Cardiac fibroblast (primary cell): ENCODE data around the gene USP38.

Experiments
- DNase-seq, 2 donors: peaks; one replicate each; pipeline versions ENCODE4 v3.0.0 to v3.0.0-alpha.2; 2010; ENCODE audit warnings: low read depth in 2 of 2
- H3K4me3 ChIP-seq, 2 donors: replicated peaks in 1 of 2; 1 replicate in 1 of 2; 2 replicates in 1 of 2; pipeline ENCODE4 v1.5.1; 2011; ENCODE audit warnings: low read depth in 2 of 2, low read length in 2 of 2, mild to moderate bottlenecking in 2 of 2, moderate library complexity in 1 of 2
- TF ChIP-seq, protein P1 (sequence below): IDR thresholded peaks from one replicate; pipeline ENCODE4 v1.5.1; 2011; ENCODE audit warnings: low read depth, mild to moderate bottlenecking, low read length, inconsistent platforms

USP38 gene

DNA sequence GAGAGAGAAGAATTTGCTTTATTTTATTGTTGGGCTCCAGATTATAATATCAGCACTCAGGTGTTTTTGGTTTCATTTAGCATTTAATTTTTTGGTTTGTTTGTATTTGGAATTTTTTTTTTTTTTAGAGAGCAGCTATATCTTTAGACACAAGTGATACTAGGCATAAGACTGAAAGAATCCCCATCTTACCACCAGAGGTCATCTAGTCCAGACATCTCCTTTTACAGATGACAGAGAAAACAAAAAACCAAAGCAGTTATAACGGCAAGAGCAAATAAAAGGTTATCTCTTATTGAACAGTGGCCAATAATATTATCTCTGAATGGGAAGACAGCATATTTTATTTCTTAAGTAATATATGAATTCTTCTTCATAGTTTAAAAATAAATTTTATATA, 22.8 kb downstream of the USP38 start:
- DNase-seq, result peak; percentile 53 to 55
- TF ChIP-seq, protein P1, sequence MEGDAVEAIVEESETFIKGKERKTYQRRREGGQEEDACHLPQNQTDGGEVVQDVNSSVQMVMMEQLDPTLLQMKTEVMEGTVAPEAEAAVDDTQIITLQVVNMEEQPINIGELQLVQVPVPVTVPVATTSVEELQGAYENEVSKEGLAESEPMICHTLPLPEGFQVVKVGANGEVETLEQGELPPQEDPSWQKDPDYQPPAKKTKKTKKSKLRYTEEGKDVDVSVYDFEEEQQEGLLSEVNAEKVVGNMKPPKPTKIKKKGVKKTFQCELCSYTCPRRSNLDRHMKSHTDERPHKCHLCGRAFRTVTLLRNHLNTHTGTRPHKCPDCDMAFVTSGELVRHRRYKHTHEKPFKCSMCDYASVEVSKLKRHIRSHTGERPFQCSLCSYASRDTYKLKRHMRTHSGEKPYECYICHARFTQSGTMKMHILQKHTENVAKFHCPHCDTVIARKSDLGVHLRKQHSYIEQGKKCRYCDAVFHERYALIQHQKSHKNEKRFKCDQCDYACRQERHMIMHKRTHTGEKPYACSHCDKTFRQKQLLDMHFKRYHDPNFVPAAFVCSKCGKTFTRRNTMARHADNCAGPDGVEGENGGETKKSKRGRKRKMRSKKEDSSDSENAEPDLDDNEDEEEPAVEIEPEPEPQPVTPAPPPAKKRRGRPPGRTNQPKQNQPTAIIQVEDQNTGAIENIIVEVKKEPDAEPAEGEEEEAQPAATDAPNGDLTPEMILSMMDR, result peak; percentile 37
- no peak overlapping the region for H3K4me3 ChIP-seq

DNA sequence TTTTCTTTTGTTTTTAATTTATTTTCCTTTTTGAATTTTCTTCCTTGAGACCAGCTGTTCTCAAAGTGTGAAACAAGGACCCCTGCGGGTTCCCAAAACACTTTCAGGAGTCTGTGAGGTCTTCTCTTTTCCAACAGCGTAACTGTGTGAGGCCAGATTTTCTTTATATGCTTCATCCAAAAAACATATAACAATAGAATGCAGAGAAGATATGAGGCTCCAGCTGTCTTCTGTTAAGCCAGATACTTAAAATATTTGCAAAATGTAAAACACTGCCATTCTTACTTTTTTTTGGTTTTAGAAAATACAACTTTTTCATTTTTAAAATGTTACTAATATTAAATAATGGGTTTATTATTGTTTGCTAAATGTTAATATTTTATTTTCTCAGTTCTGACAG, 27.8 kb downstream of the USP38 start:
- no peak overlapping the region for H3K4me3 ChIP-seq
- DNase-seq, result no peak
- TF ChIP-seq, protein P1, result no peak

DNA sequence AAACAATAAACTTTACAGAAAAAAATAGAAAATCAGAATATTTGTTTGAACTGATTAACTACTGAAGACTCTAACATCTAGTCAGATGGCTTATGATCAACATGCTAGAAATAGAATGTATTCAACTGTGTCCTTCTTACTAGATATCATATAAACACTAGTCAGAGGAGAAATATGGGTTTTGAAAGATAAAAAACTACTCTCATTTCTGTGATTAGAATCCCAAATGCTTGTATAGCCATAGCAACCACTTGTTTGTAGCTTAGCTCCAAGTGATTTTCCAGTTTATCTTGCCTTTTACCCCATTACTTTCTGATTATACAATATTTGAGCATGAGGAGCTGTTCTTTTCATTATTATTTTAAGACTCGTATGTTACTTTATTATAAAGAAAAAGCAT, 31.2 kb downstream of the USP38 start:
- peak; percentile 2 to 42 for DNase-seq
- H3K4me3 ChIP-seq, result no peak overlapping the region

DNA sequence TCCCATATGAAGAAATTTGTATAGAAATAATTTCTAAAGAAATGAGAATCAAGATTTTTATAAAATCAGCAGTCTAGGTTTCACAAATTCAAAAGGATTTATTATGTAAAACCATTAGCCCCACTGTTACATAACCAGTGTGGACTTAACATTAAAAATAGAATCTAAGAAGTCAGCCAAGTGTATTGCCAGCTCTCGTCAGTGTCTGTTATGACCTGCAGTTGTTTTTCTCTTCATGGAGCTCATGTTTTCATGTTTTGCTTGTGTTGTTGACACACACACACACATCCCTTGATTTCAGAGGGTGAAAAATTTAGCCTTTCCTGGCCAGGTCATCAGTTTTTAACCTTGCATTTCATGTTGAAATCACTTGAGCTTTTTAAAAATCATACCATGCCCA, 39.5 kb downstream of the USP38 start:
- no peak overlapping the region for H3K4me3 ChIP-seq
- DNase-seq, result no peak
- TF ChIP-seq, protein P1, result no peak

More for the DNA sequence above, 31.2 kb downstream of the USP38 start:
- TF ChIP-seq, protein P1, result no peak

DNA sequence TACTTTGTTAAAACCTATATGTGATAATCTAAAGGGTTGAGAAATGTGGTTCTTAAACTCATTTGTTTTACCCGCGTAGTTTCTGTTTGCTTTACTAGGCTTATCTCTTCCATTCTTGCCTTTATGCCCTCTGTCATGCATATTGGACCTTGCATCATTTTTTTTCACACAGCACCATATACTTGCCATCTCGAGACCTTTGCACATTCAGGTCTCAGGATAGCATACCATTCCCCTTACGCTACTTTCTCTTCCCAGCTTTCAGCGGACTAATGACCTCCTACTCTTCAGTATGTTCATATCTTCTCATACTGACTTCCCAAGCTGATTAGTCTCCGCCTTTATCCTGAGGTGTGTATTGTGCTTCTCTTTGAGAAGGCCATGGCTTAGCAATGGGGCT, 40.5 kb downstream of the USP38 start:
- TF ChIP-seq, protein P1, result no peak
- H3K4me3 ChIP-seq, result no peak overlapping the region
- no peak for DNase-seq

DNA sequence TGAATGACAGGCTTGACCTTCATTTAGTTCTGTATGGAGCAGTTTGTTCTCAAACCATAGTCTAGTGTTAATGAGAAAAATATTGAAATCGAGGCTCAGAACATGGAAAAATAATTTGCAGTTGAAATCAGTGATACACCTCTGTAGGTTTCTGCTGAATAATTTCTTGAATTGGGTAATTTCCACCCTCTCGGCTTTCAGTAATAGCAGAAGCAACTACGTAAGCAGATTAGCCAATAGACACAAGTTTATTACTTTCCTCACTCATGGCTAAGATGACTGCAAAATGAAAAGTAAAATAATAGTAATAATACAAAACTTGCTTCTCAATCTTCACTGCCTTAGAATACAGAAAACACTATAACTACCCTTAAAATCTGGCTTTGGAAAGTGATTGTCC, 46.0 kb downstream of the USP38 start:
- DNase-seq, result no peak
- H3K4me3 ChIP-seq, result no peak overlapping the region
- TF ChIP-seq, protein P1, result no peak

DNA sequence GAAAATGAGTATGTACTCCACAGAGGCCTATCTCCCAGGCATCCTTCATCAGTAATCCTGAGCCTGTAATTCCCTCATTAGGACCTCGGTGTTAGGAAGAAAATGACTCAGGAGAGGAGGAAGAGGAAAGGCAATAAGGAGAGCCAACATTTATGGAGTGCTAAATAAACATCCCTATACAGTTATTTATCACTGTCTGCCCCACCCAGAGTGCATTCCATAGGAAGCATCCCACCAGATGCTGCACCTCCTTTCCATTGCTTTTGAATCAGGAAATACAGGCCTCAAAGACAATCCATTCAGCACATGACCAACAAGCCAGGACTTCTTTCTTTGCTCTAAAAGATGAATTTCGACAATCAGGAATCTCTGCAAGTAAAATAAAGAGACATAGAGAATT, 47.6 kb downstream of the USP38 start:
- TF ChIP-seq, protein P1, result no peak
- no peak for DNase-seq
- no peak overlapping the region for H3K4me3 ChIP-seq
